K562 (cell line): ENCODE results near the gene SEZ6. TPM values are rescaled to one million over a fixed set of nuclear protein-coding genes. Genes with fewer than 3 reads are reported as not detected.

Experiments used
- ATAC-seq: fragments of 200-7000 bp; cut with Tn5 transposase; 3 replicates; pipeline ENCODE4 v1.9.1; 2020; ENCODE audit warnings: moderate library complexity
- BruUV-seq: library from RNA; stranded (reverse); fragments of 400-500 nt; replicated peaks from 2 replicates; lab custom pipeline; 2021; lab: Mats Ljungman, UMichigan
- CTCF ChIA-PET: fragments of 300-600 bp; formaldehyde crosslinking; extraction: SDS; loops from one replicate; lab custom pipeline; 2021; ENCODE audit warnings: low intra/inter-chr PET ratio; lab: Yijun Ruan, JAX
- POLR2A ChIA-PET: fragments of 300-600, 350-650 bp; sonication (Branson Sonifier 250); formaldehyde crosslinking; extraction: SDS; loops from one replicate; lab custom pipeline; 2021; ENCODE audit warnings: antibody characterized with exemption, inconsistent platforms; lab: Yijun Ruan, JAX
- DNase-seq, 4 experiments: peaks; one replicate each; pipeline versions ENCODE4 v3.0.0 to v3.0.0-alpha.2; 2011 to 2018; ENCODE audit warnings: low spot score in 3 of 4, mixed read lengths in 3 of 4; ENCODE audit errors: extremely low read depth in 1 of 4
- FAIRE-seq: peaks from 2 replicates; lab custom pipeline; 2011; peaks lifted over from hg19 to GRCh38; lab: Jason Lieb, UNC
- H2AFZ ChIP-seq: 2 replicates; pipeline ENCODE4 v1.6.0; 2011; ENCODE audit warnings: low read depth, low read length, control low read depth, inconsistent platforms
- H3K27ac ChIP-seq: fragments of 200-600 bp; 3 replicates; pipeline ENCODE4 v1.8.0; 2011; ENCODE audit warnings: low read depth, mild to moderate bottlenecking, control low read depth, inconsistent platforms, low read length, moderate library complexity, mixed read lengths; ENCODE audit errors: extremely low read depth
- H3K27me3 ChIP-seq, 2 experiments: fragments of 300-600 bp in 1 of 2; 2 replicates in 1 of 2; 3 replicates in 1 of 2; pipeline versions ENCODE4 v1.6.0 to v1.8.0; 2011; ENCODE audit warnings: inconsistent platforms in 2 of 2, low read length in 2 of 2, mild to moderate bottlenecking in 1 of 2, mixed read lengths in 1 of 2, moderate library complexity in 1 of 2; ENCODE audit not compliant: control insufficient read depth in 2 of 2, insufficient read depth in 2 of 2
- H3K36me3 ChIP-seq: fragments of 300-600 bp; 3 replicates; pipeline ENCODE4 v1.8.0; 2011; ENCODE audit warnings: mild to moderate bottlenecking, low read length, inconsistent platforms; ENCODE audit not compliant: control insufficient read depth, insufficient read depth
- H3K4me1 ChIP-seq, 2 experiments: fragments of 200-600 bp in 1 of 2; replicated peaks in 1 of 2; 2 replicates in 1 of 2; 3 replicates in 1 of 2; pipeline versions ENCODE4 v1.5.1 to v1.8.0; 2011; ENCODE audit warnings: inconsistent platforms in 2 of 2, low read length in 2 of 2, mild to moderate bottlenecking in 1 of 2, mixed read lengths in 1 of 2, moderate library complexity in 1 of 2; ENCODE audit not compliant: control insufficient read depth in 2 of 2, insufficient read depth in 2 of 2
- H3K4me2 ChIP-seq: 2 replicates; pipeline ENCODE4 v1.6.1; 2011; ENCODE audit warnings: low read length, control low read depth, inconsistent platforms, mixed read lengths; ENCODE audit not compliant: insufficient read depth
- H3K4me3 ChIP-seq: fragments of 200-600 bp; sonication (generic), shearing (Covaris generic); 2 replicates; pipeline ENCODE4 v1.5.1; 2016; ENCODE audit warnings: control low read depth, inconsistent platforms
- H3K79me2 ChIP-seq: fragments of 200-600 bp; 3 replicates; pipeline ENCODE4 v1.8.0; 2011; ENCODE audit warnings: low read length, inconsistent platforms; ENCODE audit not compliant: control insufficient read depth, insufficient read depth
- H3K9ac ChIP-seq, 2 experiments: 2 replicates each; pipeline versions ENCODE4 v1.6.0 to v1.6.1; 2011; ENCODE audit warnings: low read depth in 2 of 2, low read length in 2 of 2, control low read depth in 1 of 2, inconsistent platforms in 1 of 2, mild to moderate bottlenecking in 1 of 2, mixed read lengths in 1 of 2; ENCODE audit not compliant: insufficient read depth in 1 of 2
- H3K9me1 ChIP-seq: one replicate; pipeline ENCODE4 v1.6.0; 2011; ENCODE audit warnings: inconsistent platforms, mild to moderate bottlenecking, low read length, moderate library complexity; ENCODE audit not compliant: control insufficient read depth, insufficient read depth
- H3K9me3 ChIP-seq: replicated peaks from 2 replicates; pipeline ENCODE4 v1.5.1; 2011; ENCODE audit warnings: low read depth, low read length, inconsistent platforms; ENCODE audit not compliant: control insufficient read depth, insufficient read depth
- H4K20me1 ChIP-seq: replicated peaks from 2 replicates; pipeline ENCODE4 v1.6.1; 2011; ENCODE audit warnings: low read length, inconsistent platforms, mixed read lengths; ENCODE audit not compliant: control insufficient read depth, insufficient read depth
- DNMT1 ChIP-seq: fragments of 450-650 bp; IDR thresholded peaks from 2 replicates; pipeline ENCODE4 v1.6.1; 2016; ENCODE audit warnings: antibody characterized with exemption, mild to moderate bottlenecking
- SRSF9 ChIP-seq: fragments of 200-400 bp; formaldehyde crosslinking; IDR thresholded peaks from 2 replicates; pipeline ENCODE4 v1.6.1; 2017; ENCODE audit warnings: low read depth, low read length, borderline replicate concordance
- ZKSCAN1 ChIP-seq: fragments of 150-350 bp; IDR thresholded peaks from 2 replicates; pipeline ENCODE4 v1.6.1; 2016; ENCODE audit warnings: low read depth, low read length
- ZNF79 ChIP-seq: fragments of 250-450 bp; sonication (Bioruptor Pico); IDR thresholded peaks from 2 replicates; pipeline ENCODE4 v1.4.0; 2020; ENCODE audit warnings: low read depth, mild to moderate bottlenecking, moderate library complexity
- WGBS: fragments of 100-300 bp; shearing (Covaris generic); methylation state at CpG from one replicate; pipeline ENCODE4 v1.1.6; 2016; ENCODE audit warnings: low coverage, mixed read lengths; ENCODE audit not compliant: insufficient coverage; ENCODE audit errors: missing lambda C conversion rate; 5-methylcytosine and 5-hydroxymethylcytosine counted together
- in situ Hi-C: fragments of 300-500 bp; cut with MboI; formaldehyde crosslinking; loops from 4 replicates; pipeline ENCODE4 v1.15.0; 2018; ENCODE audit warnings: inconsistent platforms, mixed read lengths
- intact Hi-C: fragments of 100-400 bp; cut with micrococcal nuclease; formaldehyde crosslinking; loops from 2 replicates; pipeline ENCODE4 v1.14.2; 2022
- polyA plus RNA-seq, 8 experiments: library from polyadenylated mRNA; depleted of rRNA in 4 of 8; stranded (reverse) in 5 of 8; unstranded in 3 of 8; fragments of >200 nt; fragmentation: Nextera tagmentation in 2 of 8; fragmentation: Illumina TruSeq in 1 of 8; extraction: Ambion mirVana in 2 of 8; extraction: Trizol in 1 of 8; gene quantifications; 2 replicates each; pipeline versions ENCODE4 v1.2.1 to v1.2.3, GENCODE V29; 2011 to 2014; ENCODE audit warnings: inconsistent platforms in 1 of 8, missing spikeins in 1 of 8
- total RNA-seq, 7 experiments: library from RNA; depleted of rRNA in 6 of 7; stranded (reverse); fragments of >200 nt in 6 of 7; fragmentation: Illumina TruSeq in 2 of 7; extraction: Trizol in 2 of 7; gene quantifications; 2 replicates each; pipeline versions ENCODE4 v1.2.1 to v1.2.3, GENCODE V29; 2011 to 2021; ENCODE audit warnings: low replicate concordance in 1 of 7
- TF ChIP-seq, protein P1 (sequence below), 2 experiments: fragments of 450-650 bp; IDR thresholded peaks; 2 replicates each; pipeline ENCODE4 v1.6.1; 2016

SEZ6 gene
- total and polyA plus RNA-seq, 9 of the 15 experiments (the other 6 are each of a cell fraction or from before 2014, with no cell fraction given) = not detected

DNA sequence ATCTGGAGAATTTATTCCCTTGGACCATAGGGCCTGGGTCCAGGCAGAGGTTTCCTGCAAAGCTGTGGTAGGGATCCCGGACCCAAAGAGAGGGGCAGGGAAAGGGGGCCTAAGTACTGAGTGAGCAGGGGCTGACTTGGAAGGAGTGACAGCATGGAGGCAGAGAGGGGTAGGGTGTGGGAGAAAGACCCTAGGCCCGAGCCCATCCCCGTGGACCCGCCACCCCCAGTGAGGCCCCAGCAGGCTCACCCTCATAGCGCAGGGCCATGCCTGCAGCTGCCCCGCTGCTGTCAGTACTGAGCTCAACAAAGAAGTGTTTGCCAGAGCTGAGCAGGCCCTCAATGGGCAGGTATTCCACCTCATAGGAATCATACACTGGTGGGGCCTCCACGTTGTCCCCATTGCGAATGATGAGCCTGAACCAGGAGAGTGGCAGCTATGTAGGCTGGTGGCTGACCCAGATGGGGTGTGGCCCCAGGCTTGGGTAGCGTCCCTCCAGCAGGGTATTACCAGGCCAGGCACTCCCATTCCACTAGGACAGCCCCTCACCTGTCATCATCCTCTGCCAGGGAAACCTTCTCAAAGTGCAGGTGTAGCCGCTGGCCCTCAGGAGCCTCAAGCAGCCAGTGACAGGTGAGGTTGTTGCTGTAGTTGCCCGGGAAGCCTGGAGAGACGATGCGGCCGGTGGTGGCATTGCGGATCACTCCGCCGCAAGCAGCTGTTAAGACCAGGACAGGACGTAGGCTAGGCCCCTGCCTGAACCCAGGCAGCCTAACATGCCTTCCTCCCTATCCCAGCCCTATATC is 45.4 kb downstream of the SEZ6 start:
- H4K20me1 ChIP-seq = peaks cover 6% of the 10 kb centered on the region; the same call in 1 of the 2 replicates
- H3K4me2 ChIP-seq = no peak overlapping the region
- ChIA-PET POLR2A (interaction anchor here (1.0 to 1.5 kb wide), 2 partner anchors 9 to 231 kb away, joined by 3 read pairs; partner anchors contain the start of gene PHF12), CTCF (no interaction called here)
- DNase-seq = no peak
- ATAC-seq = no peak
- peaks cover 46 to 70% of the 10 kb centered on the region in 2 experiments for H3K27me3 ChIP-seq
- H3K27ac ChIP-seq = no peak overlapping the region
- no peaks in the 10 kb centered on the region for H3K79me2 ChIP-seq
- no peak for FAIRE-seq
- no peaks in the 10 kb centered on the region for H3K9me1 ChIP-seq
- in situ Hi-C loops = no loop called here
- H2AFZ ChIP-seq = no peak overlapping the region
- H3K9me3 ChIP-seq = no peaks in the 10 kb centered on the region
- no TSS peak for BruUV-seq
- WGBS = 28% methylated on average over 17 of the region's 18 CpGs
- intact Hi-C loops = no loop called here
- H3K9ac ChIP-seq = no peak overlapping the region
- no peaks in the 10 kb centered on the region for H3K4me1 ChIP-seq
- H3K36me3 ChIP-seq = no peaks in the 10 kb centered on the region
- H3K4me3 ChIP-seq = no peak overlapping the region
- TF ChIP-seq ZNF79 (no peak), SRSF9 (no peak), ZKSCAN1 (no peak), DNMT1 (no peak)
- TF ChIP-seq, protein P1, sequence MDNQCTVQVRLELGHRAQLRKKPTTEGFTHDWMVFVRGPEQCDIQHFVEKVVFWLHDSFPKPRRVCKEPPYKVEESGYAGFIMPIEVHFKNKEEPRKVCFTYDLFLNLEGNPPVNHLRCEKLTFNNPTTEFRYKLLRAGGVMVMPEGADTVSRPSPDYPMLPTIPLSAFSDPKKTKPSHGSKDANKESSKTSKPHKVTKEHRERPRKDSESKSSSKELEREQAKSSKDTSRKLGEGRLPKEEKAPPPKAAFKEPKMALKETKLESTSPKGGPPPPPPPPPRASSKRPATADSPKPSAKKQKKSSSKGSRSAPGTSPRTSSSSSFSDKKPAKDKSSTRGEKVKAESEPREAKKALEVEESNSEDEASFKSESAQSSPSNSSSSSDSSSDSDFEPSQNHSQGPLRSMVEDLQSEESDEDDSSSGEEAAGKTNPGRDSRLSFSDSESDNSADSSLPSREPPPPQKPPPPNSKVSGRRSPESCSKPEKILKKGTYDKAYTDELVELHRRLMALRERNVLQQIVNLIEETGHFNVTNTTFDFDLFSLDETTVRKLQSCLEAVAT (IDR thresholded peaks at IDR 0.05) = no peak
